ENCODE measurements around the gene M1AP. TPM values are rescaled to one million over a fixed set of nuclear protein-coding genes. Genes with fewer than 3 reads are reported as not detected.

The M1AP gene
- total RNA-seq, 4 donors from 2014 or later, result 0.56 to 1.8 (median 0.91) TPM

DNA sequence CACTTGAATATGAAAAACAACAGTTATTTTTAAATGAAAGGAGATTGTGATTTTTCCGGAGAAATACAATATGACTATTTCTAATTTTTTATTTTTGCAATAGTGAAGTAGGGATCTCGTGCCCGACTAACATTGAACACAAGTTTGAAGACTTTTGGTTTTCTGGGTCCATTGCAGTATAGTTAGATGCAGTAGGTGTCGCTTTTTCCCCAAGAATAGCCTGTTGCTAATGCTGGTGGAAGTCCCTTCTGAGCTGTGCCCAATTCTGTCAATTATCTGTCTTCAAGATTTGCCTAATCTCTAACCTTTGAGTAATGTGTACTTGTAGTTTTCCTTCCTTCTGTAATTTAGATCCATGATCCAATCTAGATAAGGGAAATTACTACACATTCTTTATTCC, 42.4 kb upstream of the M1AP start:
- DNase-seq (ENCODE audit: low spot score), result no peak
- TF ChIP-seq, protein P1, sequence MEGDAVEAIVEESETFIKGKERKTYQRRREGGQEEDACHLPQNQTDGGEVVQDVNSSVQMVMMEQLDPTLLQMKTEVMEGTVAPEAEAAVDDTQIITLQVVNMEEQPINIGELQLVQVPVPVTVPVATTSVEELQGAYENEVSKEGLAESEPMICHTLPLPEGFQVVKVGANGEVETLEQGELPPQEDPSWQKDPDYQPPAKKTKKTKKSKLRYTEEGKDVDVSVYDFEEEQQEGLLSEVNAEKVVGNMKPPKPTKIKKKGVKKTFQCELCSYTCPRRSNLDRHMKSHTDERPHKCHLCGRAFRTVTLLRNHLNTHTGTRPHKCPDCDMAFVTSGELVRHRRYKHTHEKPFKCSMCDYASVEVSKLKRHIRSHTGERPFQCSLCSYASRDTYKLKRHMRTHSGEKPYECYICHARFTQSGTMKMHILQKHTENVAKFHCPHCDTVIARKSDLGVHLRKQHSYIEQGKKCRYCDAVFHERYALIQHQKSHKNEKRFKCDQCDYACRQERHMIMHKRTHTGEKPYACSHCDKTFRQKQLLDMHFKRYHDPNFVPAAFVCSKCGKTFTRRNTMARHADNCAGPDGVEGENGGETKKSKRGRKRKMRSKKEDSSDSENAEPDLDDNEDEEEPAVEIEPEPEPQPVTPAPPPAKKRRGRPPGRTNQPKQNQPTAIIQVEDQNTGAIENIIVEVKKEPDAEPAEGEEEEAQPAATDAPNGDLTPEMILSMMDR (IDR thresholded peaks at IDR 0.05), result peak in 1 of 3 donors; percentile 37
- ATAC-seq (ENCODE audit: low FRiP score), result peak; percentile 76

DNA sequence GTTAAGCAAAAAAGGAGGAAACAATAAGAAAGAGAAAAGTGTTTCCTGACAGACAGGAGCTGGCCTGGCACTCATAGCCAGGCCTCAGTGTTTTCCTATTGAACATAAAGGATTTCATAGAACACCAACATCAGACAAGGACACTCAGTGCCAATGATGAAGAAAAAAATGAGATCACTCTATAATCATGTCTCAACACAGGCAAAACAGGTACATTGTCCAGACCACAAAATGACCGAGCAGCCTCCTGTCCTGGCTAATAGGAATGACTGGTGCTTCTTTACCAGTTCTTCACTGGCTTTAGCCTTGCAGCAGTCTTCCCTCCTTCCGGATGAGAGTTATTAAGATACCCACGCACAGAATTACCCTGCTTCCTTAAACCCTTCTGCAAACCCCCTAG, 41.5 kb upstream of the M1AP start:
- TF ChIP-seq, protein P1 (IDR thresholded peaks at IDR 0.05), result no peak
- ATAC-seq (ENCODE audit: low FRiP score), result no peak
- DNase-seq (ENCODE audit: low spot score), result no peak

DNA sequence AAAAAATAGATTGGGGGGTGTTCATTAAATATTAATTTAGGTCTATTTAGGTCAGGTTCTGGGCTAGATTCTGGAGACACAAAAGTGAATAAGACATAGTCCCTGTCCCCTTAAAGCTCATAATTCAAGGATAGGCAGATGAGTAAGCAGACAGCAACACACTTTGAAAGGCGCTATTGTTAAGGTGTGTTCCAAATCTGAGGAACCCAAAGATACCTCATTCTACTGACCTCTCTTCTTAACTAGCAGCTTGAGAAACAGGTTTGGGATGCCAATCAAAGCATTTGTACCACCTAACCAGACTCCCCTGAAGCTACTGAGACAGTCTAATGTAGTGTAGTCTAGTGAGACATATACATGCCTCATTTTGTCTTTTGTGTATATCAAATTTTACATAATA, 40.8 kb upstream of the M1AP start:
- DNase-seq (ENCODE audit: low spot score) (no peak), ATAC-seq (ENCODE audit: low FRiP score) (no peak)
- TF ChIP-seq, protein P1 (IDR thresholded peaks at IDR 0.05), result no peak

DNA sequence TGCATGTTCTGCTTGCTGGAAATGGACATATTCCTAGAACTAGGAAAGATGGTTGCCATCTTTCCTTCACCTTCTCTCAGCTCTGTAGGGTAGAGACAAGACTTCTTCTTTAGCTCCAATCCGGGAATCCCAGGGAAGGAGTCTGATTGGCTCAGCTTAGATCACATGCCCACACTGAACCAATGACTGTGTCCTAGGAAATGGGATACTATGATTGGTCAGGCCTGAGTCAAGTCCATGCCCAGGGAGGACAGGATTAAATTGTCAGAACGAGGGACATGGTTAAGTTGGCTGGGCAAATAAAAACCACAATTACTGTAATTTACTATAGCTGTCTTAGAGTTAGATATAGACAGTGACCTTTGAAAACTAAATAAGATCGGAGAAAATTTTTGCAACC, 37.3 kb upstream of the M1AP start:
- TF ChIP-seq, protein P1 (IDR thresholded peaks at IDR 0.05), result no peak
- DNase-seq (ENCODE audit: low spot score), result no peak
- ATAC-seq (ENCODE audit: low FRiP score), result no peak

DNA sequence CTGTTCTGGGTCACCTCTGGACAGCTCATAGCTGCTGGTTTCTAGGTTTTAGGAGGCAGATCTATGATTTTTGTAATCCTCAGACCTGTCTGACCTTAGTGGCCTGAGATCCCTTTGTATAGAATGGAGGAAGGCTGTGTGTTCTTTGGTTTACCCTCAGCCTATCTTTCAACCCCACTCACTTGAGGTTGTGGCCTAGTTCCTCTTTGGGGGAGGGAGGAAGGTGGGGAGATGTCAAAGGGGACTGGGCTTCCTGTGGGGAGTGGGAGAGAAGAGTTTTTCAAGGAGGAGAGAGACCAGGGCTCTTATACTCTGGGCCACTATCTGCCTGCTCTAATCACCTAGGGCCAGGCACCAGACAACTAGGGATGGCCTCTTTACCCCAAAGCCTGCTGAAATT, 34.4 kb upstream of the M1AP start:
- ATAC-seq (ENCODE audit: low FRiP score), result no peak
- DNase-seq (ENCODE audit: low spot score), result no peak
- TF ChIP-seq, protein P1 (IDR thresholded peaks at IDR 0.05), result no peak

DNA sequence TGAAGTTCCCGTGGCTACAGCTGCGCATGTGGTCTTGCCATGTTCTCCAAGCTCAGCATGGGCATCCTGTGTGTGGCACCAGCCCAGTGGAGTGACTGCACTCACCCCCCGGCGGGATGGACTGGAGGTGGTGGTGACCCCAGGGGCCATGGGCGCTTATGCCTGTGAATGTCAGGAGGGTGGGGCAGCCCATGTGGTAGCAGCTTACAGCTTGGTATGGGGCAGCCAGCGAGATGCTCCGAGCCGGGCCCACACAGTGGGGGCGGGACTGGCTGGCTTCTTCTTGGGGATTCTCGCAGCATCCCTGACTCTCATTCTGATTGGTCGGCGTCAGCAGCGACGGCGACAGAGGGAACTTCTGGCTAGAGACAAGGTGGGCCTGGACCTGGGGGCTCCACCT, 31.5 kb upstream of the M1AP start:
- TF ChIP-seq, protein P1 (IDR thresholded peaks at IDR 0.05), result no peak
- DNase-seq (ENCODE audit: low spot score), result no peak
- ATAC-seq (ENCODE audit: low FRiP score), result no peak

DNA sequence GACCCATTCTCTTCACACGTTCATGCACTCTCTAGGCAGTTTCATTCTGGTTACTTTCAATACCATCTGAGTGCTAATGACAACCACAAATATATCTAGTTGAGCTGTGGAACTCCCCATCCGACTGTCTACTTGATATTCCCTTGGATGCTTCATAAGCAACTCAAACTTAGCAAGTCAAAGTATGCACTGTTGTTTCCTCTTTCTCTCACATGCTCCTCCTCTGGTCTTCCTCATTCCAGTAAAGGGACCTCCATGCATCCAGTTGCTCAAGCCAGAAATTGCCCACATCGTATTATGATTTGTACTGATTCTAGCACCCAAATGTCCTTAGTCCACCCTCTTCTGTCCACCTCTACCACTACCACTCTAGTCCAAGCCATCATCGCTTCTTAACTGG, 28.2 kb upstream of the M1AP start:
- DNase-seq (ENCODE audit: low spot score) (no peak), ATAC-seq (ENCODE audit: low FRiP score) (no peak)
- TF ChIP-seq, protein P1 (IDR thresholded peaks at IDR 0.05), result no peak
